HG03039 (cell line): ENCODE data around the gene NR6A1.

Source experiments
- ATAC-seq: cut with Tn5 transposase; IDR thresholded peaks from one replicate; pipeline ENCODE4 v1.9.1; 2021; ENCODE audit warnings: mild to moderate bottlenecking, moderate library complexity; ENCODE audit not compliant: unreplicated experiment

The NR6A1 gene

DNA sequence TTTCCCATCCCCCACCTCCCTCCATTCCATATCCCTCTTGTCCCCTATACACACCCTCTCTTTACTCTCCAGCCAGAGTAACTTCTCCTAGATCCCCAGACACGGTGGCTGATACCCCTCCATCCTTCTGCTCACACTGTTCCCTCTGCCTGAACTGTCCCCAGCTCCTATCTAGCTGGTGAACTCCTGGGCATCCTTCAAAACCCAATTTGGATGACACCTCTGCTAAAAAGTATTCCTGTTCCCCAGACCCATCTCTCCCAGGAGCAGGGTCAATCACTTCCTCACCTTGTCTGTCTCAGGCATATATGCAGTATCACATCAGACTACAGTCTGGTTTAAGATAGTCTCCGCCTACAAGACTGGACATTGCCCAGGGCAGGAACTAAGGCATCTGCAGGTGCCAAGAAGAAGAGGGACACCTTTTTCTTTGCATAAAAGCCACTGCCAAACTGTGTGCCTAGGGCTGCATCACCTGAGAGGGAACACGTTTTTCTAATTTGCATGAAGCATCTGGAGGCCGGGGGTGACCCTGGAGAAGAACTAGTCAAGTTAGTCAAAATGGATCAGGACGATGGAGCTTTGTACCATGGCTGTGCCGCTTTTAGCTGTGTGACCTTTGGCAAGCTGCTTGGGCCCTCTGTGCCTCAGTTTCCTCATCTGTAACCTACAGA lies 291.0 kb downstream of the NR6A1 start:
- no peak for ATAC-seq

DNA sequence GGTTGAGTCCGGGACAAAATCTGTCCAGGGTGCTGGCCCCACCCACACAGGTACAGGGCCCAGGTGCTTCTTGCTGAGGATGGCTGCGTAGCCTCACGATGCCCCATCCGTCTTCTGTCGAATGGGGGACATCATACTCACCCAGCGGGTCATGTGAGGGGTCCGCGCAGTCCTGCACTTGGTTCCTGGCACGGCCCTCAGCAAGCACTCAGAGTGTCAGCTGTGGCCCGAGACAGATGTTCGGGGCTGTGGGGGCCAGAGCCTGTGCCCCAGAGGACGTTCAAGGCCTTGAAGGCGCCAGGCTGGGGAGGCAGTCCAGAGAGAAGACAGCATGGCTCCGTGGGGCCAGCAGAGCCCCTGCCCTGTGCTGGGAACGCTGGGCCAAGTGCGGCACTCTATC lies 291.7 kb downstream of the NR6A1 start:
- no peak for ATAC-seq

DNA sequence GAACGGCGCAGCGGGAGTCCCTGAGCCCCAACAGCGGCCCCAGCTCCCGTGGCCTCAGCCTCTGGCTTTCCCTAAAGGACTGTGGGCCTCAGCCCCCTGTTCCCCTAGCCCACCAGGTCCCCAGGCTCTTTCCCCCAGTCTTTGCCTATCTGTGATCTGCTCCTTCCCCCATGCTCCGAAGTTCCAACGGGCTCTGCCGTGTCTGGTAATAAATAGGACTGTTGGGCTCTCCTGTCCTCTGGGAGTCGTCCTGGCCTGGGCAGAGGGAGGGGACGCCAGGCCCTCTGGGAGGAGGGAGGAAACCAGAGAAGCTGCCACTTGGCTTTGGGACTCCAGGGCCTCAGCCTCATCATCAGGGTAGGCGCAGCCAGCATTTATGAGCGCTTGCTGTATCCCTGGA lies 292.8 kb downstream of the NR6A1 start:
- ATAC-seq: no peak

DNA sequence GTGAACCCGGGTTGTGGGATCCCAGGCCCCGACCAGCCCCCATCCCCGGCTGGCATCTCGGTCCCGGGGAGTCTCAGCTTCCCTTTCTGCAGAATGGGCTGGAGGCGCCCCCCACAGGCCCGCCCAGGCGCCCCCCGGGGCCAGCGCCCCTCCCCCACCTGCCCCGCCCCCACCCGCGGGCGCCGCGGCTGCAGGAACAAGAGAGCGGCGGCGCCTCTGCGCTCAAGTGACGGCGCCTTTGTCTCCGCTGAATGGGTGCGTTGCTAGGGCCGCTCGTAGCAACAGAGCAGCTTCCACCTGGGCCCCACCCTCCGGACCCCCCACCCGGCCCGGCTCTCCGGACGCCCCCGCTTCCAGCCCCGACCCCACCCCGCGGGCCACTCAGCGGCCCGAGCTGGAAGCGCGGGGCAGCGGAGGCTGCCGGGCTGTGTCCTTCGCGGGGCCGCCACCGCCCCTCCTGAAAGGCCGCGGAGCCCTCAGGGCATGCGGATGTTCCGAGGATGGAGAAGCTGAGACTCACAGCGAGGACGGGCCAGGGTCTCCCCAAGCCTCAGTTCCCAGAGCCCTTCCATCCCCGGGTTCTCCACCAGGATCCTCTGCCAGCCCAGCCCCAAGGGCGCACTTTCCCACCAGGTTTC lies 293.3 kb downstream of the NR6A1 start:
- ATAC-seq: no peak

DNA sequence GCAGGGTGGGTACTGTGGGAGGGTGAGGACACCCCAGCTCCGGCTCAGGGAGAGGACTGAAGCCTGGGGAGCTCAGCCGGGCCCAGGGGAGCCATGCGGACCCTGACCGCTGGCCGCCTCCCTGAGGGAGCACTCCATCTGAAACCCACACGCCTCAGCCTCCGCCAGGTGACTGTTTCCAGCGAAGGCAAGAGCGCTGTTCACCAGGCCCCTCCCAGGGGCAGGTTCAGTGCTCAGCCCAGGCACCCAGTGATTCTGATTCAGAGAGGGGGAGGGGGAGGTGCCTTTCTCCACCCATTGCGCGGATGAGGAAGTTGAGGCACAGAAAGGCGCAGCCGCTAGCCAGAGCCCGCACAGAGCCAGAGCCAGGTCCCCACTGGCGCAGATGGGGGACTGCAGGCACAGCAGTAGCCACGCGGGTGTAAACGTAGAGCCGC lies 293.9 kb downstream of the NR6A1 start:
- no peak for ATAC-seq

DNA sequence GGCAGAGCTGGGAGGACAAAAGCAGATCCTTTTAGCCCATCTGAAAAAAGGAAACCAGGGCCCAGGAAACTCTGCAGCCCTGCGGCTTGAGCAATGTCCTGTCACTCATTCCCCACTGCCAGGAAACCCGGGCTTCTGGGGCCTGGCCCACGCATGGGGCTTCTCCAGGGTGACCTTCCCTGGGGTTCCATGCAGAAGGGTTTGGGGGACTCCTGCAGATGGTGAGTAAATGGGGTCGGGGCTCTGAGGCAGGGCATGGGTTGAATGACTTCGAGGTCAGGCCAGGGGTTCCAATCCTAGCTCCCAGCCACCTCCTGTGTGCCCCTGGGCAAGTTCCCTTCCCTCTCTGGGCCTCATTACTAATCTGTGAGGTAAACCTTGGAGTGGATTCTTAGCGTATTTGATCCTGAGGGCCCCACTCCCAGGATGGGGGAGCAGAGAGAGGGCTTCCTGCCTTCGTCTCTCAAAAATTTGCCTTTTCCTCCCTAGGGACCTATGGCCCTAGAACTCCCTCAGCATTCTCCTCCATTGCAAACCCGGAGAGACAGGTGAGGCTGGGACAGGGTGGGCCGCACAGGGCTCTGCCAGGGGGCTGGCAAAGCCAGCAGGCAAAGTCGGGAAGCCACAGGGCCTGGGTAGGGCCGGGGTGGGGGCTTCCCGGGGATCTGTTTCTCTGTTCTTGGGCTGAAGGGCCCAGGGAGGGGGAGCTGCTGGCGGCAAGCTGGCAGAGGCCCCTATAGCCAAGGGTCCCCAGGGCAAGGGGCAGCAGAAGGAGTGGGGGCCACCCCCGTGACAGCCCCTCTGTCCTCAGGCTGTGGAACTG lies 295.0 kb downstream of the NR6A1 start:
- ATAC-seq: no peak

DNA sequence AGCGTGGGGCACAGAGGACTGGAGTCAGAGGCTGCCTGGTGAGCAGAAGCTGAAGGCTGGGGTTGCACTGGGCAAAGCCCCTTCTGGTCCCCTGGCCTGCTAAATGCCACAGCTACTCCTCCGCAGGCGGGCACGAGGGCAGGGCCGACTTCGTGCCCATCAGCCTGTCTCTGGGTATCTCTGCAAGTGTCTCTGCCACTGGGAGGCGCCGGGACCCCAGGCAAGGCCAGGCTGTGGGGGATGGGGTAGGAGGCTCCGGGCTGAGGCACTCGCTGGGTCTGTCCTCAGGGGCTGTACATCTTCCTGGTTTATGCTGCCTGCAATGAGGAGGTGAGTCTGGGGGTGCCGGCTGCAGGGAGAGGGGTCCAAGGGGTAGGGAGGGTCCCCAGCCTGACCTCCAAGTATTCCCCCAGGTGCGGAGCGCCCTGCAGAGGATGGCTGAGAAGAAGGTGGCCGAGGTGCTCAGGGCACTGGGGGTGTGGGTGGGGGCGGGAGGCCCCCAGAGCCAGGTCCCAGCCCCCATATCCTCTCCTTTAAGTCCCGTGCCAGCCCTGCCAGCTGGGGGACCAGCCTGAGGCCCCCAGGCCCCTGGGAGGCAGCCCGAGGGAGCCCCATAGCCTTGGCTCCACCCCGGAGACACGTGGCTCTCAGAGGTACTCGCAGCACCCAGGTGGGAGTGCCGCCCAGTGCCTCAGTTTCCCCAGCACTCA lies 295.8 kb downstream of the NR6A1 start:
- no peak for ATAC-seq

DNA sequence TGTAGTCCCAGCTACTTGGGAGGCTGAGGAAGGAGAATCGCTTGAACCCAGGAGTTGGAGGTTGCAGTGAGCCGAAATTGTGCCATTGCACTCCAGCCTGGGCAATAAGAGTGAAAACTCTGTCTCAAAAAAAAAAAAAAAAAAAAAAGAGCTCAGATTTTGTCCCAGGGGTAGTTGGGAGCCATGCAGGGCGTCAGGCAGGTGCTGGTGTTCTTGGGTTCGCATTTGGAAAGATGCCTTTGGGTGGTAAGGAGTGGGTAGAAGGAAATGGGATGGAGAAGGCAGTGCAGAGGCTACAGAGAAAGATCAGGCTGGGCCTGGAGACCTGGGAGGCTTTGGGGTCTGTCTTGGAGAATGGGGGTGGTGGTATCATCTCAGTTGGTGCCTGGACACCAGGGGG lies 297.0 kb downstream of the NR6A1 start:
- ATAC-seq: no peak

DNA sequence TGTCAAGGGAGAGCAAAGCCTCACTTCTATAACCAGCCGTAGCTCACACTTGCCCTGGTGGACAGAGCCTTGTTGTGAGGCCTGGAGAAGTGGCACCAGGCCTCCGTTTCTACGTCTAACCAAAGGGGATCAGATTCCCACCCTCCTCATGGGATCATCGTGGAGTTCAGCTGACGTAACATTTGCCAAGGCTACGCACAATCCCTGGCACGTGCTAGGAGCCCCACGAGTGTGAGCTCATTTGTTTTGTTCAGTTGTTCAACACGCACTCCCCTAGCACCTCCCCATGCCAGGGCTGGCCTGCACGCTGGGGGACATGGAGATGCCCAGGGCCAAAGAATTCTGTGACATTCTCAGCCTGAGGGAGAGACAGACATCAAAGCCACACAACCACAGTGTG lies 297.8 kb downstream of the NR6A1 start:
- ATAC-seq: no peak

DNA sequence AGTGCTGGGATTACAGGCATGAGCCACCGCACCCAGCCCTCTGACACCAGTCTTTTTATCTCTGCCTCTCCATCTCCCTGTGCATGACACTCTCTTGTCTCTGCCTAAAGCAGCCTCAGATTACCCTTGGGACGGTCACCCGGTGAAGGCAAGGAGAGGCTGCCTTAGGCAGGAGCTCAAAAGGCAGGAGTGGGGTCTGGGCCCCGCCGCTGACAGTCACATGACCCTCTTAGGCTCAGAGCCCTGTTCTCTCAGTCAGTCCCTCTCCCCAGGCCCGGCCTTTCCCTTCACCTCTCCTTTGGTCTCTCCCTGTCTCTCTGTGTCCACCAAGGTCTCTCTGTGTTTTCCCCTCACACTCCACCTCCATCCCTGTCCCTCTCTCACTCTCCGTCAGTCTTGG lies 298.3 kb downstream of the NR6A1 start:
- no peak for ATAC-seq

DNA sequence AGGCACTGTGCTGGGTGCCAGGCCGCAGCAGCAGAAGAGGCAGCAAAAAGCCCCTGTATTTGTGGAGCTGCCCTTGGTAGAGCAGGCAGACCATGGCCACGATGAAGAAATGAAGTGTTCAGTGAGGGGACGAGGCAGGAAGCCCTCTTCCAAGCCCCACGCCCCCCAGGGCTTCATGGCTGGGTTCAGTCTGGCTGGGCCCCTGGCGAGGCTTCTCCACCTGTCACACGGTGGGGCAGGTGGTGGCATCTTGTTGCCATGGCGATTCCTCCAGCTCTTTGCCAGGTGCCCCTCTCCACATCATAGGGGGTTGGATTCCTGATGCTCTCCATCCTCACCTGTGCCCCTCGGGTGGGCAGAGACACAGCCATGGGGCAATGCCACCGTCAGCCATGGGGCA lies 299.4 kb downstream of the NR6A1 start:
- no peak for ATAC-seq

DNA sequence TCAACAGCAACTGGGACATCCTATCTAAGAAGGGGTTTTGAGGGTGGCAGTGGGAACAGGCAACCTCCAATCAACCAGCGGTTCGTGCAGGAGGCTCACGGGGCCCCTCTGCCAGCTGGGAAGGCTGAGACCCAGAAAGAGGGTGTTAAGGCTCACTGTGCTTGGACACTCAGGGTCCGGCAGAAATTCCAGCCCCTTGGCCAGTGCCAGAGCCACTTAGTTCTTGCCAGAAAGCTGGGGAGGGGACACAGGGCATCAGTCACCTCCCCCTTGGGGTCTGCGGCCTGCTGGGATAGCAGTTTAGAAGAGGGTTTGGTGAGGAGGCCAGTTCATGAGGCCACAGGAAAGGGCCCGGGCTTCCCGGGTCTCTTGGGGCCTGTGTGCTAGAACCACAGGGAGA lies 300.4 kb downstream of the NR6A1 start:
- no peak for ATAC-seq

DNA sequence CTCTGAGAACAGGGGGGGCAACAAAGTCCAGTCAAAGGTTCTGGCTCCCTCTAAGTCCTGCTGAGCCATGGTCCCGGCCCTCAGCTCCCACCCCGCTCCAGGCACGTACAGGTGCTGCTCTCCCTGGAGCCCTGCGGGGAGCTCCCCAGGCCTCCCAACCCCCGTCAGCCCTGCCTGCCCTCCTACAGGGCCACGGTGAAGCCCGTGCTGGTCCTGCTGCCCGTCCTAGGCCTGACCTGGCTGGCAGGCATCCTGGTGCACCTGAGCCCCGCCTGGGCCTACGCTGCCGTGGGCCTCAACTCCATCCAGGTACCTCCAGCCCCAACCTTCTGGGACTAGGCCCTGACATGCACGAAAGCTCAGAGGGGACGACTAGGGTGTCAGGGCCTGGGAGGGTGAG lies 300.8 kb downstream of the NR6A1 start:
- ATAC-seq: no peak

DNA sequence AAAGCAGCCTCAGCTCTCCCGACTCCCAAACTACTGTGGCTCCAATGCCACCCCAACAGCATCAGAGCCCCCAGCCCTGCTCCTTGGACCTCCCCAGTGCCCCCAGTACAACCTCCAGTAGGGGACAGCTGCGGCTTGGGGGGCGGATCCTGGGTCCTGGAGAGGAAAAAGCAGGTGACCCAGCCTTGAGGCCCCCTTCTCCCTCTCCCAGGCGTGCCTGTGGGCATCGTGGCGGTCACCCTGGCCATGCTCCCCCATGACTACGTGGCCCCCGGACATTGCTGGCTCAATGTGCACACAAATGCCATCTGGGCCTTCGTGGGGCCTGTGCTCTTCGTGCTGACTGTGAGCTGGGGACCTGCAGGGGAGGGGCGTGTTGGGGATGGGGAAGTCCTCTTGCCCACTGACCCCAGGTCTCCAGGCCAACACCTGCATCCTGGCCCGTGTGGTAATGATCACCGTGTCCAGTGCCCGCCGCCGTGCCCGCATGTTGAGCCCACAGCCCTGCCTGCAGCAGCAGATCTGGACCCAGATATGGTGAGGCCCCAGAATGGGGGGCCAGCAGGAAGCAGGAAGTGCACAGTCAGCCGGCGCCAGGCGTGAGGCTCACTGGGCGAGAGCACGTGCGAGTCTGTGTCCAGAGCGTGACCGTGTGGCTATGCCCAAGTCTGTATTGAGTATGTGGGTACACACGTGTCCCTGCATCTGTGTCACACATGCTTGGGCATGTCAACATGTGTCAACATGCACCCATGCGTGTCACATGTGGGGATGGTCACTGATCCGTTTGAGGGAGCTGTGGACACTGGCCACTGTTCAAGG lies 301.9 kb downstream of the NR6A1 start:
- no peak for ATAC-seq

DNA sequence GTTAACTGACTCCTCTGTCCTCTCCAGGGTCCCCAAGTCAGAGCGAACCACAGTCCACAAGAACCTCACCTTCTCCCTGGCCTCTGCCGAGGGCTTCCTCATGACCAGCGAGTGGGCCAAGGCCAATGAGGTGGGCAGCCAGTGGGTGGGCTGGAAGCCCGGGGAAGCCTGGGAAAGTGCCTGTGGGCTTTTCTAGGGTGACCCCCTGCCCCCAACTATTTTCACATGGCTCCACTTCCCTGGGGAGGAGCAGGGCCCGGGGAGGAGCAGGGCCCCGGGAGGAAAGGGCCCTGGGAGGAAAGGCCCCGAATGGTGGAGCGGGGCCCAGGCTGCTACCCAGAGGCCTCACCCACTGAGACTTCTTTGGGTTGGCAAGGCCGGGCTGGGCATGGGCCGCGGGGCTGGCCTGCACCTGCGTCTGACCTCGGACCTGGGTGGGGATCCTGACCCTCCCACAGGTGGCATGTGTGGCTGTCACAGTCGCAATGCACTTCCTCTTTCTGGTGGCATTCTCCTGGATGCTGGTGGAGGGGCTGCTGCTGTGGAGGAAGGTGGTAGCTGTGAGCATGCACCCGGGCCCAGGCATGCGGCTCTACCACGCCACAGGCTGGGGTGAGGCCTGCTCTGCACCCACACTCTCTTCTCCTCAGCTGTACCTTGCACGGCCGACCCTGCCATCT lies 302.9 kb downstream of the NR6A1 start:
- no peak for ATAC-seq

DNA sequence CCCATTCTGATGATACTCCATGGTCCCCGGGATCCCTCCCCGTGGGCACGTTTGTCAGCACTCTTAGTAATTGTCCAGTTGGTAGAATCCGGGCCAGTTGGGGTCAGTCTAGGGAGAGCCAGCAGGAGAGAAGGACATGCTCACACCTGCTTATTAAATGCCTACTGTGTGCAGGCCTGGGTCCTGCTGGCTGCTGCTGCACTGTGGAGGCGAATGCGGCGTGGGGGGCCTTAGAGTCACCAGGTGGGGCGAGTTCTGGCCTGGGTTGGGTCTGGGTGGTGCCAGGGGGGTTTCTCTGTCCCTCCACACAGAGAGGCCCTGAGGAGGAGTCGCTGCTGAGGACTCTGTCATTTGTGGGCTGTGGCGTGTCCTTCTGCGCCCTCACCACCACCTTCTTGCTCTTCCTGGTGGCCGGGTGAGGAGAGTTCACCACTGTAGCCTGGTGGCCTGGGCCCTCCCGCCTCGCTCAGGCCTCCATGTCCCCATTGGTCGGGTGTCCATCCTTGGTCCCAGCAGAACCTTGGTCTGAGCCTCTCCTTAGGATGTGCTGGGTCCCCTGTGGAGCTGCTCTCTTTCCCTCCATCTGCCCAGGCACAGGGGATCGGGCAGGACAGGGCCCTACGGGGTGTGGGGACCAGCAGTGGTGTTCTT lies 303.6 kb downstream of the NR6A1 start:
- no peak for ATAC-seq
